EL (cell line): ENCODE measurements around the gene ASS1.

Source experiments
- DNase-seq: peaks from one replicate; pipeline ENCODE4 v3.0.0-alpha.2; 2016

ASS1 gene

DNA sequence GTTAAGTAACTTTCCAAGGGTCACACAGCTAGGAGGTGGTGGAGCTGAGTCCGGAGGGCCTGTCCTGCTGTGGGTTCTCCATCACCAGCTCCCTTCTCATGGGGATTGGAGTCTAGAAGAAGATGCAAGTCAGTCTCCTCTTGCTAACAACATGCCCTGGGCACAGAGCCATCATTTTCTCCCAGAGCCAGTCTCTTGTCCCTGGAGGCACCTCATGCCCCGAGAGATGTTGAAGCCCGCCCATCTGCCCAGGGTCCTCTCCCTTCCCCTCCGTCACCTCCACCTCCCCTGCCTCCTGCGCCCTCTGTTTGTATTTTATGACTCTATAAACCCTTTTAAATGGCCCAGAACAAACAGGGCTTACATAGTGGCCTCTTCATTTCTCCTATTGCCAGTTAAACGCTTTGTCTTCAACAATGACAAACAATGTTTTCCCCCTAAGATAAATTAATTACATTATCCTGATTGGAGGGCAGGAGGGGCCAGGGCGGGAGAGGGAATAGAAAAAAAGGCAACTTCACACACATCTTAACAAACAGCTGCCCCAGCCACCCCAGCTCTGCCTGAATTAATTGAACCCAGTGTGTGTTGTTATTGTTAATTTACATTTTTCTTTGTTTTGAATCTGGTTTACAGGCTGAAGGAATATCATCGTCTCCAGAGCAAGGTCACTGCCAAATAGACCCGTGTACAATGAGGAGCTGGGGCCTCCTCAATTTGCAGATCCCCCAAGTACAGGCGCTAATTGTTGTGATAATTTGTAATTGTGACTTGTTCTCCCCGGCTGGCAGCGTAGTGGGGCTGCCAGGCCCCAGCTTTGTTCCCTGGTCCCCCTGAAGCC is 55.8 kb downstream of the ASS1 start:
- DNase-seq = no peak

DNA sequence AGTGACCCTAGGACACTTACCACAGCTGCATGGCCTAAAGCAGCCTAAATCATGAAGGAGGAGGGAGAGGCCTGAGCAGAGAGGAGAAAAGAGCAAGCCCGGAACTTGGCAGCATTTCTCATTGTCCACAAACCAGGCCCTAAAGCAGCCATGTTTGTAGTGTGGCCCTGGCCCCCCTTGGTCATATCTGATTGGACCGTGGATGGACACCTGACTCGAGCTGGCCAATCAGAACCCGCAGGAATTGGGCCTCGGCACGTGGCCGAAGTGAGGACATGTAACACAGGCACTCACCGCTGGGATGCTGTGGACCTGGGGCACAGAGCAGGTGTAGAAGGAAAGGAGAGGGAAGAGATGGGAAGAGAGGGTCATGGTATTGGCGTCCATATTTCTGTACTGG is 56.9 kb downstream of the ASS1 start:
- DNase-seq = no peak

DNA sequence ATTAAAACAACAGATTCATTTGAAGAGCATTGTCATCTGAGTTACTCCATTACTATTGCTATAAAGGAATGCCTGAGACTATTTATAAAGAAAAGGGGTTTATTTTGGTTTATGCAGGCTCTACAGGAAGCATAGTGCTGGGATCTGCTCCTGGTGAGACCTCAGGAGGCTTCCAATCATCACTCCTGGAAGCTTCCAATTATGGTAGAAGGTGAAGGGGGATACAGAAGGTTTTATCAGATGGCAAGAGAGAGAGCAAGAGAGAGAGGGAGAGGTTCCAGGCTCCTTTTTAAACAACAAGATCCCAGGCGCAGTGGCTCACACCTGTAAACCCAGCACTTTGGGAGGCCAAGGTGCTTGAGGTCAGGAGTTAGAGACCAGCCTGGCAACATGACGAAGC is 63.5 kb downstream of the ASS1 start:
- no peak for DNase-seq

DNA sequence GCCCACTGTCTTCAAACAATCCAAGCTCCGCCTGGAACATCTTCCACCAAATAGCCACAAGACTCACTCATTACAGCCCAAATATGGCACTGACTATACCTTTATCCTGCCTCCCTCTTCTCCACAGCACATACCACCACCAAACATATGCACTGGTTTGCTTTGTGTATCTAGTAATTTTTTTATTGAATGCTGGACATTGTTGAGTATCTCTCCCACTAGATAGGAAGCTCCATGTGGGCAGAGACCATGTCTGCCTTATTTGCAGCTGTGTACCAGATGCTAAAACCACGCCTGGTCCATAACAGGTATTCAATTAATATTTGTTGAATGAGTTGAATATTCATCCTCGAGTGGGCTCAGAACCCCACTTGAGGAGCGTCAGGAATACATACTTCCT is 67.4 kb downstream of the ASS1 start:
- no peak for DNase-seq

DNA sequence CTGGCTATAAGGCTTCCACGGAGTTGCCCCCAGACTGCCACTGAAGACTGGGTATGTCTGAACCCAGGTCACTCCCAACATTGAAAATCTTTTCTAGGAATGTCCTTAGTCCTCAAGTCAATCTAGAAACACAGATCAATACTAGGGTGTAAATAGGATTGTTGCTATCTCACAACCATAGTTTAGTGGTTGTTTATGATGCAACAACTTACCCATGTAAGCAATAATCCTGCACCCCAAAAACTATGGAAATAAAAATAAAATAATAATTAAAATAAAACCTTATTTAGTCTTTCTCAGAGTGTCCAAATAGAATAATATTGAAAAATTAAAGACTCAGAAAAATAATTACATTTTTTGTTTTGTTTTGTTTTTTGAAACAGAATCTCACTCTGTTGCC is 68.3 kb downstream of the ASS1 start:
- no peak for DNase-seq

DNA sequence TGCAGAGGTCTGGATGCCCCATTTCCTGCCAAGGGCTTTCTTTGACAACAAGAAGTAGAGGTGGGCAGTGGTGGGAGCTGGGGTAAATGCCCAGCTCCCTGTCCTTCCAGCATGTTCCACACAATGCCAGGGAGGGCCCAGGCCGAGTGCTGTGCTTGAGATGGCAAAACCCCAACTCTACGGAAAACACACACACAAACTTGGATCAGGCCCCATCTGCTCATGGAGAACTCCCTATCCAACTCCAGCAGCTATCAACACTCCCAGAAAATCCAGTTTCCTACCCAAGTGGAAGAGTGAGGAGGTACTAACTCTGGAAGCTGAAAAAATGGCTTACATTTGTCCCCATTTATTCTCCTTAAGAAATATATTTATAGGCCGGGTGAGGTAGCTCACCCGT is 73.5 kb downstream of the ASS1 start:
- DNase-seq = no peak

DNA sequence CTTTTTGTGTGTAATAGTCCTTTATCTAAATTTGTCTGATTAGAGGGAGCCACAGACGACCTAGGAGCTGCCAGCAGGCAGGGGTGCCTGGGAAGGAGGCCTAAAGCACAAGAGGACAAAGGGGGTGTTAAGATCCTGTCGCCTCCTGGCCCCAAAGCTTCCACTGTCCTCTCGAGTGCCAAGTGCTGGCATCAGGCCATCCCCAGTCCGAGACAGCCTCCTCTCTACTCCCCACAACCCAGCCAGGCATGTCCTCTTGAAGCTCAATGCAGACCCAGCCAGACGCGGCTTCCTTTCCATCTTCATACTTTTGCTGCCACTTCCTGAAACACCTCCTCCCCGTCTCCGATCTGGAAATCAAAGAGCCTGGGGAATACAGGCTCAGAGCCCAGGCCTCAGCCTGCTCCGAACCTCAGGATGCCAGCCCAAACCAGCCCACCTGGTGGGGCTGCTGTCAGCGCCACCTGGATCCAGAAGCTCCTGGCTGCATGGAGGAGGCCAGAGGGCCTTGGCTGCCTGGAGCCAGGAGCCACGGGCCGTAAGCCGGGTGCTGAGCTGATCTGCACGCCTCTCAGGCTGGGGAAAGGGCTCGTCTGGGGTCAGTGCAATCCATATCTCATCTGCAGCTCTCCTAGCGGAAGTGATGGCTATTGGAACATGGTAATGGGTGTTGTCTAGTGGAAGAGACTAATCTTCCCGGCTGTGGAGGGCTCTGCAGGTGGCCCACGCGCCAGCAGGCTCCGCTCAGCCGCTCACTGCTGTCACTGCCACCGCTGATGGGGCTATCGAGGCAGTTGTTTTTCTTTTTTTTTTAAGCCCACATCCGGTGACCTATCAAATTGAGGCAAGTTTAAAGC is 74.4 kb downstream of the ASS1 start:
- DNase-seq = no peak

DNA sequence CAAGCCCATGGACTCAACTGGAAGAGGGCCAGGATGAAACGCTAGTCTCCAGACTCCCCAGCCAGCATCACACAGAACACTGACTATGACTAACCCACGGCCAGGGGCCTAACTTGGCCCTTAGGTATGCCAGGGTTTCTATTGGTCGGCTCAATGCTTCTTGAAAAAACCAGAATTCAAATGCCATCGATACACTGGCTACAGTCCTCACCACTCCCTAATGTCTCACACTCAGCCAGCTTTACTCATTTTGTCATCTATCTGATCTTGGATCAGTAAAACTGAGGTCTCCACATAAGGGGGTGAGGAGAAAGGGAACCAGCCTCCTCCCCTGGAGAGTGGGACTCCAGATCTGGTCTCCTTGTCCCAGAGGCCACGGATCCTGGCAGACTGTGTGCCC is 75.2 kb downstream of the ASS1 start:
- DNase-seq = no peak

DNA sequence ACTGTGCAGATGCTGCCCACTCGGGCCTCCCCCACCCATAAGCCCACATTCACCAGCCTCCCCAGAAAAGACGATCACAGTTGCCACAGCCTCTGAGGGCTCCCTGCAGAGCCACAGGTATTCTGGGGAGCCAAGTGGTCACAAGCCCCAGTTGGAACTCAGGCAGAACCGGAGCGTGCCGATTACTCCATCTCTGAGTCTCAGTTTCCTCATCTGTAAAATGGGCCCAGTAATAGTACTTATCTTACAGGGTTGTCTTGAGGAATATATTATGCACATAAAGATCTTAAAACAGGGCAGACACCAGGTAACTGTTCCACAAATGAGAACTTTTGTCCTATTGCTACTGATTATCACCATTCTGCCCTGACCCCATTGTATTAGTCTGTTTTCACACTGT is 77.0 kb downstream of the ASS1 start:
- no peak for DNase-seq

DNA sequence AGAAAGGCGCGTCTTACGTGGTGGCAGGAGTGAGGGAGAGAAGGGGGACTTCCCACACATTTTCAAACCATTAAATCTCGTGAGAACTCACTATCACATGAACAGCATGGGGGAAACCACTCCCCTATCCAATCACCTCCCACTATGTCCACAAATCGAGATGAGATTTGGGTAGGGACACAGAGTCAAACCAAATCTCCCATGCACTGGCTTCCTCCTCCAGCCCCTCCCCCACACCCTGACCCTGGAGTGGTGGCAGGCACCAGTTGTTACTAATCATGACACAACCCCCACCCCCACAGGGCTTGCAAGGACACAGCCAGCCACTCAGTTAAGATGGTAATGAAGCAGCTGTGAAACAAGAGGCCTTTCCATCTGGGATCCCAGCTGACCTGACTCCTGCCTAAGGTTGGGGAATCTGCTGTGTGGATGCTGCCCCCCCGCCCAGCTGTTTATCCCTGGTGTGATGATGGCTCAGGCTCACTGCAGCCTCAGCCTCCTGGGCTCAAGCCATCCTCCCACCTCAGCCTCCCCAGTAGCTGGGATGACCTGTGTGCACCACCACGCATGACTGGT is 77.6 kb downstream of the ASS1 start:
- no peak for DNase-seq

DNA sequence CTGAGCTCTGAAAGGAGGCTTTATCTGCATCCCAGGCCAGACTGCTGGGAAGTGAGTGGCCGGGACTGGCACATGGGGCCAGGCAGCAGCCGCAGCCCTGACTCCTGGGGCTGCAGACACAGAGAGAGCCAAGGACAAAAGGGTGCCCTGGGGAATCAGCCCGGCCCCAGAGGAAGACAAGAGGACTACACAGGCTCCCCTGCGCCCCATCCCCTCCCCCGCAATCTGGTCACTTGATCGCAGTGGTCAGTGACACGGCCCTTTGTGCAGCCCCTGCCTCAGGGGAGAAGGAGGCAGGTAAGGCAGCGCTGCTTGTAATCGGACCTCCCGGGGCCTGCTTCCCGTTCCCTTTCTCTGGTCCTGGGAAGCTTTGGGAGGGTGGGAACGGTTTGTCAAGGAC is 79.2 kb downstream of the ASS1 start:
- no peak for DNase-seq

DNA sequence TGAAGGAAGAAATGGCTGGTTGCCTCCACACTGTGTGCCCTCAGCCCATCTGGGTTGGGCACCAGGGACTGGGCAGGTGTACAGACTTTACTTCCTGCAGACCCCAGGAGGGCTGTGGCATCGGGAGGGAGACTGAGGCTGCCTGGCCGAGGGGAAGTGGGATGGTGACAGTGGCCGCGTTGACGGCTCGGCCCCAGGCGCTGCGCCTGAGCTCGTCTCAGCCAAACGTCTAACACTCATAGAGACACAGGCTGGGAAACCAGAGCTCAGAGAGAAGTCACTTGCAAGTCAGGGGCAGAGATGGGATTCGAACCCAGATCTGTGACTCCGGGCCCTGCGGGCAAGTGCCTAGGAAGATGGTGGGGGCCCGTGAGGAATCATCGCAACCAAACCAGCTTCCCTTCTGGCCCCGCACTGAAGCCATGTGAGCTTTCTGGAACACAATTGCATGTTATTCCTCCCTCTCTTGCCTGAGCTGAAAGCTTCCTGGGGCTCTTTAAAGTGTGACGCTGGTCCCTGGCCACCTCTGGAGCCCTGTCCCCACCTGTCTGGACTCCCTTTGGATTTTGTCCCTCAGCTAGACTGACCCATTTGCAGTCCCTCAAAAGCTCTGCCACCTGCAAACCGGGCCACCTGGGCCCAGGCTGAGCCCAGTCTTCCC is 81.6 kb downstream of the ASS1 start:
- no peak for DNase-seq

DNA sequence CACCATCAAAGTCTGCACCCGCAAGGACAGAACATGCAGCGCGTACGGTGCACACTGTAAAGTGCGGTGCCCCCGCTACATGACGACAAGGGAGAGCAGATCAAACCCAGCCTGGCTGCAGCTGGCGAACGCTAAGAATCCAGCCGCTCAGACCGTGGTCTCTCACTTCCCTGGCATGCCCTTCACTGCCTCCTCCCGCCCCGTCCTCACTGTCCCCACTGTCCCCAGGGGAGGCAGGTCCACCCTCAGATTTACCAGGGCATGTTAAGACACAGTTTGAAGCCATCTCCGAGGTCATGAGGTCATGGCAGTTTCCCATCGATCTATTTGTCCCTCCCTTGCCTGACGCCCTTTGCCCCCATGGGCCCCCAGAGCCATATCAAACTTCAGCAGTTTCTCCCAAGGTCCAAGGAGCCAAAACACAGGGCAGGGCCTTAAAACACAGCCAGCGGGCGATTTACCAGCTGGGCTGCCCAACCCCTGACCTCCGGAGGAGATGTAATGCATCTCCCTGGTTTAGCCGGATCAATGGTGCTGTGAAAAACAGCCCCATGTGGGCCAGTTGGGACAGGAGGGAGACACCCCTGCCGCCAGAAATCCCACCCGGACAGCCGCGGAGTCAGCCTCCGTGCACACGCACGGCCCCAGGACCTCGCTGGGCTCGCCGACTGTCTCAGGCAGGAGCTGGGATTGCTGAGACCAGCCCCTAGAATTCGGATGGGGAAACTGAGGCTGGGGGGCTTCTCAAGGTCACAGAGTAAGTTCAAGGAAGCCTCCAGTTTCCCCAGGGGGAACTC is 82.3 kb downstream of the ASS1 start:
- no peak for DNase-seq

DNA sequence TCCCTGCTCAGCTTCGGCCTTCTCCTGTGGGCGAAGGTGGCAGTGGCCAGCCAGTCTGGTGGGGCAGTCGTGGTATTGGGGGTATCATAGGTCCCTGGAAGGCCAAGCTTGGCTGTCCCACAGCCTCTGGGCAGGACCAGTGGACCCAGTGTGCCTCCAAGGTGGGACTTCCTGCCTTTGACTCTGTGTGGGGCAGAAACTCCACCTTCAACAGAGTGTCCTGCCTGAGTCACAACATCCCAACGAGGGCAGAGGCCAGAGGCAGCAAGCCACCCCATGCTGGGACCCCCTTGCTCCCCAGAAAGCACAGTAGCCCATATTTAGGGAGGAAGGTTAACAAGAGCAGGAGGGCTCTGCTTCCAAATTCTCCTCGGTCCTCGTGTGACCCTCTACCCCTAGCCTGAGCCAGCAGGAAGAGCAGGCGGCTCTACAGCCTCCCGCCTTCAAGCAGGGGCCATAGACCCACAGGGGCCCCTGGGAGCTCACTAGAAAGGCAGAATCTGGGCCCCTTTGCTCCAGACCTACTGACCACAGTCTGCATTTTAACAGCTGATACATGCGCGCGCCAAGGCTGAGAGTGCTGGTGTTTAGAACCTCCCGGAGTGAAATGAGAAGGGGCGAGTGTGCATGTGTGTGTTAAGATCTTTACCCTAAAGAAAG is 83.0 kb downstream of the ASS1 start:
- DNase-seq = no peak

DNA sequence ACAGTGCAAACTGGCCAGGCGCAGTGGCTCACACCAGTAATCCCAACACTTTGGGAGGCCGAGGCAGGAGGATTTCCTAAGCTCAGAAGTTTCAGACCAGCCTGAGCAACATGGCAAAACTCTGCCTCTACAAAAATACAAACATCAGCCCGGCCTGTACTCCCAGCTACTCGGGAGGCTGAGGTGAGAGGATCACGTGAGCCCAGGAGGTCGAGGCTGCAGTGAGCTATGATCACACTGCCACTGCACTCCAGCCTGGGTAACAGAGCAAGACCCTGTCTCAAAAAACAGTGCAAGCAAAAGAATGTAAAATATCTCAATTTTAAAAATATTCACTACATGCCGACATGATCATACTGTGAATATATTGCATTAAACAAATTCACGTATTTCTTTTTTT is 83.9 kb downstream of the ASS1 start:
- no peak for DNase-seq

DNA sequence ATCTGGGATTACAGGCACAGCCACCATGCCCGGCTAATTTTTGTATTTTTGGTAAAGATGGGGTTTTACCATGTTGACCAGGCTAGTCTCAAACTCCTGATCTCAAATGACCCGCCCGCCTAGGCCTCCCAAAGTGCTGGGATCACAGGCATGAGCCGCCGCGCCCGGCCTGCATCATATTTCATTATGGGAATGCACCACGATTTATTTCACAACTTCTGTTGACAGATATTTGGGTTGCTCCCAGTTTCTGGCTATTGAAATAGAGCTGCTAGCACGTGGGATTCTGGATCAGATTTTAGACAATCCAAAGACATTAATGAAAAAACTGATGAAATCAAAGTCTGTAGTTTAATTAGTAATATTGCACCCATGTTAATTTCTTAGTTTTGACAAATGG is 86.2 kb downstream of the ASS1 start:
- no peak for DNase-seq

DNA sequence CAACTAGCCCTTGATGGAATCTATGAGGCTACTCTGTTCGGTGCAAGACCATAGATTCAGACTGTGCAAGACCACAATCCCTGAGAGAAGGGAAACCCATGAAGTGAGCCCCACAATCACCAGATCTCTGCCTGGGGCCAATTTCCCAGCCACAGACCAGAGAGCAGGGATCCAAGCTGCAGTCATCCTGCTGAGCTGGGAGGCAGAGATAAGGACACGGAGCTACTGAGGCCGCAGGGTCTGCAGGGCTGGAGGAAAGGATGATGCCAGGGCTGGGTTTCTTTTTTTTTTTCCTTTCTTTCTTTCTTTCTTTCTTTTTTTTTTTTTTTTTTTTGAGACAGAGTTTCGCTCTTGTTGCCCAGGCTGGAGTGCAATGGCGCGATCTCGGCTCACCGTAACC is 86.9 kb downstream of the ASS1 start:
- DNase-seq = no peak

DNA sequence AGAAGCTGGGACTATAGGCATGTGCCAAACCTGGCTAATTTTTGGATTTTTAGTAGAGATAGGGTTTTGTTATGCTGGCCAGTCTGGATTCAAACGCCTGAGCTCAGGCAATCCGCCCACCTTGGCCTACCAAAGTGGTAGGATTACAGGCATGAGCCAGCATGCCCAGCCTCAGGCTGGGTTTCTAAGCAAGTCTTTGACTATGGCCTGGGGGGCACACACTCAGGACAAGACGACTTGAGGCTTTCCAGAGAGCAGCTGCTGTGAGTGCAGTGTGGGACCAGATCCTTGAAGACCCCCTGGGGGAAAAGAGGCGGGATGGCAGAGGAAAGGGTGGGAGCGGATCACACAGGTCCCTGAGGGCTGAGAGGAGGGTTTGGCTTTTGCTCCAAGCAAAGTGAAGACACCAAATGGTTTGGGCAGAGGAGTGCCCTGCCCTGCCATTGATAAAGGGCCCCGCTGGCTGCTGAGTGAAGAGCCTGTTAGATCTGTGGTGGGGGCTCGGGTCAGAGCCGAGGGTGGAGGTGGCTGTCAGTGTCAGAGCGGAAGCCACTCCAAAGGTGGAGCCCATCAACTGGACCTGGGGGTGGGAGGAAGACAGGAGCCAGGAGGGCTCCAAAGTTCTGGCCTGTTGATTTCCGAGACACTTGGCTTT is 87.8 kb downstream of the ASS1 start:
- DNase-seq = no peak

DNA sequence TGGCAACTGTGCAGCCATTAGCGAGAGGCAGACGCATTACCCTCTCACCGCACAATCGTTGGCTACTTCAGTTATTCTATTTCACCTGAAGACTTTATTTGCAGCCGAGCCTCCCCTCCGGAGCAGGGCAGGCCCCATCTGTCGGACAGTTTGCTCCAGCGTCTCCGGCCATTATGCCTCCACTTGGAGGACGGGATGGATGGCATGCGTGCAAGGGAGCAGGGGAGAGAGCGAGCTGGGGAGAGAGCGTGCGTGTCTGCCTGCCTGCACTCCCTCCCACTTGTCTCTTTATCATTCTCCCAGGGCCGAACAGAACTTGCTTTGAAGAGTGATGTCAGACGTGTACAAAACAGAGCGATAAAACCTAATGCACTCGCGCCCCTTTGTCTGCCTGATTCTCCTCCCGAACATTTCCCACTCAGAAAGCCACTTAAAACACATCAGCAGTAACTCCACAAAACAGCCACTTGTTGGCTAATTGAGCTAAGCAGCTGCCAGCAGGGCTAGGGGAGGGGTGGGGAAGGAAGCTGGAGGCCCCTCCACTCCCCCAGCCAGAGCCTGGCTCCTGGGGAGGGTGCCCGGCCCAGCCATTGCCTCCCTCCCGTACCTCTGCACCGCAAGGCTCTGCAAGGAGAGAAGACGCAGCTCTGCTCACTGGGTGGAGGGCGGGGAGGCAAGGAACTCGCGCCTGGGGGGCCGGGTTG is 91.2 kb downstream of the ASS1 start:
- DNase-seq = peak; percentile 41

DNA sequence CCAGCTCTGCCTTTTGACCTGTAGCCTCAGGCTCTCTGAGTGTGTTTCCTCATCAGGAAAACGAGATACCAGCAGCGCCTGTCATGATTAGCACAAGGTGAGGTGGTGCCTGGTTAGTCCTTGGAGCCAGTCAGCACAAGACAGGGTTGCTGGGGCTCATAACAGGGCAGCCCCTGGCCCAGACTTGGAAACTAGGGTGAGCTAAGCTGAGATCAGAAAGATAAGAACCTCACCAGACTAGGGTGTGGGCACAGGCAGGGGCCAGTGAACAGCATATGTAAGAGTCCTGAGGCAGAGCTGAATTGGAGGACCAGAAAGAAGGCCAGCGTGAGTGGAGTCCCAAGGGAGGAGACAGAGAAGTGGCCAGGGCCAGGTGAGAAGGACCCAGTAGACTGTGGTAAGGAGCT is 91.9 kb downstream of the ASS1 start:
- no peak for DNase-seq
